Ectodermal cell (in vitro differentiated cells): ENCODE measurements around the gene RNF213.

Source experiments
- H3K27ac ChIP-seq: 2 replicates; pipeline ENCODE4 v1.7.0; 2013; ENCODE audit warnings: mild to moderate bottlenecking, low read depth, low read length; ENCODE audit not compliant: insufficient read depth, poor library complexity, severe bottlenecking
- H3K27me3 ChIP-seq: 2 replicates; pipeline ENCODE4 v1.7.0; 2013; ENCODE audit warnings: mild to moderate bottlenecking, low read length; ENCODE audit not compliant: insufficient read depth, control insufficient read depth, poor library complexity, severe bottlenecking
- H3K36me3 ChIP-seq: one replicate; pipeline ENCODE4 v1.7.0; 2013; ENCODE audit warnings: low read length; ENCODE audit not compliant: control insufficient read depth, insufficient read depth
- H3K4me1 ChIP-seq: one replicate; pipeline ENCODE4 v1.7.0; 2013; ENCODE audit warnings: low read length; ENCODE audit not compliant: control insufficient read depth, insufficient read depth
- H3K4me3 ChIP-seq: 2 replicates; pipeline ENCODE4 v1.7.0; 2013; ENCODE audit warnings: low read depth, low read length, control low read depth; ENCODE audit not compliant: insufficient read depth
- H3K9me3 ChIP-seq: 2 replicates; pipeline ENCODE4 v1.7.0; 2013; ENCODE audit warnings: mild to moderate bottlenecking, low read length, moderate library complexity; ENCODE audit not compliant: control insufficient read depth
- WGBS, 2 experiments: methylation state at CpG; one replicate each; pipeline ENCODE4 v1.1.7; 2013; ENCODE audit warnings: missing lambda C conversion rate in 2 of 2; 5-methylcytosine and 5-hydroxymethylcytosine counted together

RNF213 gene

GRCh38 chr17:80365983-80366382 is 105.3 kb downstream of the RNF213 start:
- no peaks in the 10 kb centered on the region for H3K9me3 ChIP-seq
- no peak overlapping the region for H3K27ac ChIP-seq
- no peak overlapping the region for H3K4me3 ChIP-seq
- H3K4me1 ChIP-seq = no peaks in the 10 kb centered on the region
- 94 to 95% methylated on average over 11 of the region's 11 CpGs for WGBS, 2 experiments
- no peaks in the 10 kb centered on the region for H3K27me3 ChIP-seq
- H3K36me3 ChIP-seq = peaks cover 2% of the 10 kb centered on the region

- H3K4me3 ChIP-seq = no peak overlapping the region
- WGBS, 2 experiments = 91 to 93% methylated on average over 17 of the region's 17 CpGs
- peaks cover 2% of the 10 kb centered on the region for H3K36me3 ChIP-seq
- H3K27ac ChIP-seq = no peak overlapping the region
- H3K9me3 ChIP-seq = no peaks in the 10 kb centered on the region
- no peaks in the 10 kb centered on the region for H3K27me3 ChIP-seq
- H3K4me1 ChIP-seq = no peaks in the 10 kb centered on the region
These were observed 106.9 kb downstream of the RNF213 start for GRCh38 chr17:80367503-80367902.

GRCh38 chr17:80371196-80371595 is 110.5 kb downstream of the RNF213 start:
- no peak overlapping the region for H3K27ac ChIP-seq
- no peaks in the 10 kb centered on the region for H3K27me3 ChIP-seq
- H3K4me1 ChIP-seq = no peaks in the 10 kb centered on the region
- 94 to 96% methylated on average over 4 to 5 of the region's 5 CpGs for WGBS, 2 experiments
- H3K36me3 ChIP-seq = no peaks in the 10 kb centered on the region
- no peak overlapping the region for H3K4me3 ChIP-seq
- no peaks in the 10 kb centered on the region for H3K9me3 ChIP-seq

- H3K36me3 ChIP-seq = no peaks in the 10 kb centered on the region
These were observed 111.8 kb downstream of the RNF213 start for GRCh38 chr17:80372456-80372855.

GRCh38 chr17:80372922-80373570 is 112.4 kb downstream of the RNF213 start:
- H3K36me3 ChIP-seq = no peaks in the 10 kb centered on the region
- 95% methylated on average over 18 of the region's 18 CpGs for WGBS, 2 experiments
- H3K4me3 ChIP-seq = no peak overlapping the region

More at GRCh38 chr17:80372456-80372855, 111.8 kb downstream of the RNF213 start:
- Histone ChIP-seq H3K4me3 (no peak overlapping the region), H3K9me3 (no peaks in the 10 kb centered on the region), H3K4me1 (no peaks in the 10 kb centered on the region), H3K27ac (no peak overlapping the region), H3K27me3 (no peaks in the 10 kb centered on the region)
- 93% methylated on average over 11 of the region's 11 CpGs for WGBS, 2 experiments

GRCh38 chr17:80374039-80374731 is 113.5 kb downstream of the RNF213 start:
- no peaks in the 10 kb centered on the region for H3K27me3 ChIP-seq
- no peak overlapping the region for H3K27ac ChIP-seq
- no peaks in the 10 kb centered on the region for H3K4me1 ChIP-seq
- no peak overlapping the region for H3K4me3 ChIP-seq
- 94 to 95% methylated on average over 22 of the region's 22 CpGs for WGBS, 2 experiments
- no peaks in the 10 kb centered on the region for H3K9me3 ChIP-seq
- H3K36me3 ChIP-seq = no peaks in the 10 kb centered on the region

More at GRCh38 chr17:80372922-80373570, 112.4 kb downstream of the RNF213 start:
- Histone ChIP-seq H3K4me1 (no peaks in the 10 kb centered on the region), H3K27me3 (no peaks in the 10 kb centered on the region), H3K9me3 (no peaks in the 10 kb centered on the region), H3K27ac (no peak overlapping the region)

DNA sequence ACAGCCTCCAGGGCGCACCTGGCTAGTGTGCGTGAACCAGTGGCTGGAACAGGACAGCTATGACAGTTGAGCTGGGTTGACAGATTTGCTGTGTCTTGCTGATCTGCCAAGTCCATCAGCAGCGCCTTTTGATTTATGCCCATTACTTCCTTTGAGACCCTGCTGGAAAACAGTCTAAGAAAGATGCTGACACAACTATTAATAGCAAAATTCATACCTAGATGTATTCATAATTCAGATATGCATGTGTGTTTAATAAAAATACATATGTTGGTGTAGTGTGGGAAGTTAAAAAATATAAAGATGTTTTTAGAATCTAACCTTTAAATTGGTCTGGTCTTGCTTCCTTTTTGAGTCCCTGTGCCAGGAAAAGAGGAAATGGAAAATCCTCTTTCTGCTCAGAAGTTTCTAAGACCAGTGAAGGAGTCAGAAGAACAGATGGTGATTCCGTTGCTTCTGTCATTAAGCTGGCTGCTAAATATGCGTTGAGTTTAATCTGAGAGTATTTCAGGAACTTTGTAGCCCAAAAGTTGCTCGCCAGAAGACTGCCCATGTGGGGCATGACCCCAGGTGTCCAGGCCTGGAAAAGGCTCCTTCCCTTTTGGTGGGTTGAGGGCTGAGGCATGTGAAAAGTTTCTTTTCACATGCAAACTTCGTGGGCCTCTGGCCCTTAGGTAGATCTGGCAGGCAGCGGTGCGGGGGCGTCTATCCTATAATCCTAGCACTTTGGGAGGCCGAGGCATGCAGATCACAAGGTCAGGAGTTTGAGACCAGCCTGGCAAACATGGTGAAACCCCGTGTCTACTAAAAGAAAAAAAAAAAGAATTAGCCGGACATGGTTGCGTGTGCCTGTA is 114.3 kb downstream of the RNF213 start:
- Histone ChIP-seq H3K27me3 (no peaks in the 10 kb centered on the region), H3K4me3 (no peak overlapping the region), H3K9me3 (no peaks in the 10 kb centered on the region), H3K36me3 (no peaks in the 10 kb centered on the region), H3K27ac (no peak overlapping the region), H3K4me1 (no peaks in the 10 kb centered on the region)
- WGBS, 2 experiments = 77% methylated on average over 14 of the region's 14 CpGs

GRCh38 chr17:80376531-80376930 is 115.9 kb downstream of the RNF213 start:
- Histone ChIP-seq H3K36me3 (no peaks in the 10 kb centered on the region), H3K4me3 (no peak overlapping the region), H3K27me3 (no peaks in the 10 kb centered on the region), H3K27ac (no peak overlapping the region), H3K9me3 (no peaks in the 10 kb centered on the region), H3K4me1 (no peaks in the 10 kb centered on the region)
- 92 to 93% methylated on average over 4 of the region's 4 CpGs for WGBS, 2 experiments

DNA sequence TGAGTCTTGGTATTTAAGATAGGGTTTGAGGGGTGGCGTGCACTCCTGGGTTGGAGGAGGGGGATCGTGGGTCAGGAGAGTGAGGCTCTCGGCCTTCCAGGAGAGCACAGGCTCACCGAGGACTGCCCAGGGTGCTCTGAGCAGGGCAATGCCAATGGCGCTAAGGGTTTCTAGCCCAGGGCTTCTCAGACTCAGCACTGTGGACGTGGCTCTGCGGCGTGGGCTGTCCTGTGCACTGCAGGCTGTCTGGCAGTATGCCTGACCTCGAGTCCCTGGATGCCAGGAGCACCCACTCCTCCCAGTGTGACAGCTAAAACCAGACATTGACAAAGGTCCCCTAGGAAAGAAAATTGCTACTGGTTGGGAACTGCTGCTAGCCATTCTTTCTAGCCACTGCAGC is 117.1 kb downstream of the RNF213 start:
- WGBS, 2 experiments = 93 to 95% methylated on average over 9 of the region's 9 CpGs
- no peaks in the 10 kb centered on the region for H3K27me3 ChIP-seq
- no peaks in the 10 kb centered on the region for H3K4me1 ChIP-seq
- H3K36me3 ChIP-seq = no peaks in the 10 kb centered on the region
- H3K27ac ChIP-seq = no peak overlapping the region
- H3K9me3 ChIP-seq = no peaks in the 10 kb centered on the region
- no peak overlapping the region for H3K4me3 ChIP-seq

DNA sequence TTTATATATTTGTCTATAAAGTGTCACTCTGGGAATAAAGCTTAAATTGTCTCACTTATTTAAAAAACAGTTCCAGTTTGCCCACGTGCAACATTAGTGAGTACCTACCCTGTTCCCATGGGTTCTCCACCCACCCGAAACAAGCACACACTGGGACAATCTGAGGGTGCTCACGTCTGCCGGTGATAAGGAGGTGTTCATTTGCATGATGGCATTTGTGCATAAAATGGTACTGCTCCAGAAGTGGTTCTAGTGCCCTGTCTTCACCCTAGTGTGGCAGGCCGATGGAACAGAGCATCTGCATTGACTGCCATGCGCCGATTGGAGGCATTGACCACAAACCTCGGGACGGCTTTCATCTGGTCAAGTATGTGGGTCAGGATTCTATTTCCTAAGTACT is 118.7 kb downstream of the RNF213 start:
- Histone ChIP-seq H3K4me3 (no peak overlapping the region), H3K27ac (no peak overlapping the region), H3K36me3 (no peaks in the 10 kb centered on the region), H3K4me1 (no peaks in the 10 kb centered on the region), H3K9me3 (no peaks in the 10 kb centered on the region), H3K27me3 (no peaks in the 10 kb centered on the region)
- 95 to 97% methylated on average over 9 of the region's 9 CpGs for WGBS, 2 experiments
